SK-N-SH treated with all-trans-retinoic acid at 6 μM for 48 hours (cell line): ENCODE results near the gene TMEFF2.

Experiments
- ATAC-seq: fragments of 200-7000 bp; cut with Tn5 transposase; 3 replicates; pipeline ENCODE4 v1.9.1; 2020; ENCODE audit warnings: mild to moderate bottlenecking, moderate library complexity
- BACH2 ChIP-seq: fragments of 250-450 bp; sonication (Bioruptor Pico); IDR thresholded peaks from 2 replicates; pipeline ENCODE4 v1.9.0; 2021; ENCODE audit warnings: mild to moderate bottlenecking, borderline replicate concordance
- CSDC2 ChIP-seq: fragments of 250-450 bp; sonication (Bioruptor Pico); IDR thresholded peaks from 2 replicates; pipeline ENCODE4 v1.5.0; 2020; ENCODE audit warnings: mild to moderate bottlenecking, moderate library complexity
- ESRRG ChIP-seq: fragments of 250-450 bp; sonication (Bioruptor Pico); IDR thresholded peaks from 2 replicates; pipeline ENCODE4 v1.6.1; 2021; ENCODE audit warnings: mild to moderate bottlenecking
- GLIS3 ChIP-seq: fragments of 250-450 bp; sonication (Bioruptor Pico); IDR thresholded peaks from 2 replicates; pipeline ENCODE4 v1.5.0; 2020; ENCODE audit warnings: mild to moderate bottlenecking, moderate library complexity
- ISL1 ChIP-seq: fragments of 250-450 bp; sonication (Bioruptor Pico); IDR thresholded peaks from 2 replicates; pipeline ENCODE4 v2.1.2; 2022; ENCODE audit warnings: mild to moderate bottlenecking, moderate library complexity
- OSR1 ChIP-seq: fragments of 250-450 bp; sonication (Bioruptor Pico); IDR thresholded peaks from 2 replicates; pipeline ENCODE4 v1.8.0; 2022; ENCODE audit warnings: moderate library complexity, mild to moderate bottlenecking, inconsistent platforms
- PPARA ChIP-seq: fragments of 250-450 bp; sonication (Bioruptor Pico); IDR thresholded peaks from 2 replicates; pipeline ENCODE4 v1.5.0; 2020; ENCODE audit warnings: mild to moderate bottlenecking, borderline replicate concordance
- RARB ChIP-seq: fragments of 250-450 bp; sonication (Bioruptor Pico); IDR thresholded peaks from 2 replicates; pipeline ENCODE4 v1.8.0; 2021; ENCODE audit warnings: mild to moderate bottlenecking, moderate library complexity
- TCF4 ChIP-seq: fragments of 250-450 bp; sonication (Bioruptor Pico); IDR thresholded peaks from 2 replicates; pipeline ENCODE4 v1.8.0; 2021; ENCODE audit warnings: mild to moderate bottlenecking, moderate library complexity, borderline replicate concordance
- TOX ChIP-seq: fragments of 250-450 bp; sonication (Bioruptor Pico); IDR thresholded peaks from 2 replicates; pipeline ENCODE4 v1.8.0; 2021; ENCODE audit warnings: mild to moderate bottlenecking, moderate library complexity, borderline replicate concordance
- ZC3H10 ChIP-seq: fragments of 250-450 bp; sonication (Bioruptor Pico); IDR thresholded peaks from 2 replicates; pipeline ENCODE4 v1.5.1; 2021; ENCODE audit warnings: mild to moderate bottlenecking, moderate library complexity
- ZFP3 ChIP-seq: fragments of 250-450 bp; sonication (Bioruptor Pico); IDR thresholded peaks from 2 replicates; pipeline ENCODE4 v1.5.0; 2020; ENCODE audit warnings: mild to moderate bottlenecking, moderate library complexity
- ZFP30 ChIP-seq: fragments of 450-650 bp; formaldehyde crosslinking; IDR thresholded peaks from 2 replicates; pipeline ENCODE4 v1.5.0; 2022; ENCODE audit warnings: mild to moderate bottlenecking, moderate library complexity
- ZNF565 ChIP-seq: fragments of 450-650 bp; formaldehyde crosslinking; conservative IDR thresholded peaks from 2 replicates; pipeline ENCODE4 v1.5.0; 2020; ENCODE audit warnings: low read depth, mild to moderate bottlenecking, moderate library complexity
- ZNF8 ChIP-seq: fragments of 450-650 bp; formaldehyde crosslinking; IDR thresholded peaks from 2 replicates; pipeline ENCODE4 v1.5.0; 2020; ENCODE audit warnings: mild to moderate bottlenecking, moderate library complexity
- TF ChIP-seq, protein P1 (sequence below): fragments of 250-450 bp; sonication (Bioruptor Pico); IDR thresholded peaks from 2 replicates; pipeline ENCODE4 v1.5.1; 2021; ENCODE audit warnings: mild to moderate bottlenecking, moderate library complexity
- TF ChIP-seq, protein P2 (sequence below): fragments of 250-450 bp; sonication (Bioruptor Pico); IDR thresholded peaks from 2 replicates; pipeline ENCODE4 v1.8.0; 2021; ENCODE audit warnings: low read depth, mild to moderate bottlenecking, moderate library complexity, borderline replicate concordance
- TF ChIP-seq, protein P3 (sequence below): fragments of 250-450 bp; sonication (Bioruptor Pico); IDR thresholded peaks from 2 replicates; pipeline ENCODE4 v1.8.0; 2020; ENCODE audit warnings: mild to moderate bottlenecking, moderate library complexity, borderline replicate concordance
- TF ChIP-seq, protein P4 (sequence below): fragments of 250-450 bp; sonication (Bioruptor Pico); IDR thresholded peaks from 2 replicates; pipeline ENCODE4 v1.5.0; 2020; ENCODE audit warnings: mild to moderate bottlenecking, moderate library complexity
- TF ChIP-seq, protein P5 (sequence below): fragments of 250-450 bp; sonication (Bioruptor Pico); IDR thresholded peaks from 2 replicates; pipeline ENCODE4 v1.5.1; 2020; ENCODE audit warnings: low read depth, mild to moderate bottlenecking, moderate library complexity

TMEFF2 gene

DNA sequence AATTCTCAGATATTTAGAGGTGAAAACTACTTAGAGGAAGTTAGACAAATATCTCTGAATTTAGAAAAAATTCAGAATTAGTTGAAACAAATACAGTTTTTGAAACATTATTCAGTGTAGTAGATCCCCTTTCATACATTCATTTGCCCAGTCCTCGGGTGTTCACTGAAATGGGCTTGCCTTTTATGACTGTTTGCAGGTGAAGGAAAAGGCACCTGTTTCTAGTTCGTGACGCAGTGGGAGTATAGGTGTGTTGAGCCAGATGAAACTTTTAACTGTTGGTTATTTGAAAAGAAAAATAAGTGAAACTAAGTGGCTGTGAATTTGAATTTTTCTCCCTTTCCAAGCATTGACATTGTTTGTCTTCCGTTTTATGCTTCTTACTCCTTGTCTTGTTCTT is 28.9 kb downstream of the TMEFF2 start:
- TF ChIP-seq ZFP3 (no peak), ZNF565 (no peak), ZC3H10 (CRISPR knock-in tag) (no peak), ESRRG (CRISPR knock-in tag) (no peak), CSDC2 (CRISPR knock-in tag) (no peak), TOX (CRISPR knock-in tag) (no peak)
- TF ChIP-seq, protein P1, sequence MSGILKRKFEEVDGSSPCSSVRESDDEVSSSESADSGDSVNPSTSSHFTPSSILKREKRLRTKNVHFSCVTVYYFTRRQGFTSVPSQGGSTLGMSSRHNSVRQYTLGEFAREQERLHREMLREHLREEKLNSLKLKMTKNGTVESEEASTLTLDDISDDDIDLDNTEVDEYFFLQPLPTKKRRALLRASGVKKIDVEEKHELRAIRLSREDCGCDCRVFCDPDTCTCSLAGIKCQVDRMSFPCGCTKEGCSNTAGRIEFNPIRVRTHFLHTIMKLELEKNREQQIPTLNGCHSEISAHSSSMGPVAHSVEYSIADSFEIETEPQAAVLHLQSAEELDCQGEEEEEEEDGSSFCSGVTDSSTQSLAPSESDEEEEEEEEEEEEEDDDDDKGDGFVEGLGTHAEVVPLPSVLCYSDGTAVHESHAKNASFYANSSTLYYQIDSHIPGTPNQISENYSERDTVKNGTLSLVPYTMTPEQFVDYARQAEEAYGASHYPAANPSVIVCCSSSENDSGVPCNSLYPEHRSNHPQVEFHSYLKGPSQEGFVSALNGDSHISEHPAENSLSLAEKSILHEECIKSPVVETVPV (CRISPR knock-in tag): no peak
- ATAC-seq: no peak

DNA sequence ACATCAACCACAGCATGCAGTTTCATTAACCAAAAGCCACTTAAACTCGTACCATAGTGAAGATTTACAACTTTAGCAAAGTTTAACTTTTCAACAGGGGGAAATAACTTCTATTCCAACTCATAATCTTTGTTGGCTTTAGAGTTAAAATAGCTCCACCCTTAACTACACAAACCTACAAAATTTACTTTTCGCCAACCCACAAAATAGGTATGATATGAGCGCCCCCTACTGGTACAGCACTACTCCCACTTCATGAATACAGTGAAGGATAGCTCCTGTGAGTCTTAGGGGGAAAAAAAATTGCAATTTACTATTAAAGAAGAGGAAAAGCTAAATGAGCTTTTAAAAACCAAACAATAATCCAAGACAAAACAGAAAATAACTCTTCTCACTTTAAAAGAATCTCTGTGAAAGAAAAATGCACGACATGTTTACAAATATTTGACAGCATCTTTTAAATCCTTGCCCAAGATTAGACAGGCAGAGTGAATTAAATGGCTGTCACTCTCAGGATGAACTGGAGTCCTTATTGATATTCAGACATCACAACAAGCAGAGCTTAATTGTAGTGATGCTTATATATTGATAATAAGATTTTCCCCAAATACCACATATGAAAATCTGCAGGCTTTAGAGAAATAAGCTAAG is 32.2 kb downstream of the TMEFF2 start:
- peak; percentile 95 for ATAC-seq

DNA sequence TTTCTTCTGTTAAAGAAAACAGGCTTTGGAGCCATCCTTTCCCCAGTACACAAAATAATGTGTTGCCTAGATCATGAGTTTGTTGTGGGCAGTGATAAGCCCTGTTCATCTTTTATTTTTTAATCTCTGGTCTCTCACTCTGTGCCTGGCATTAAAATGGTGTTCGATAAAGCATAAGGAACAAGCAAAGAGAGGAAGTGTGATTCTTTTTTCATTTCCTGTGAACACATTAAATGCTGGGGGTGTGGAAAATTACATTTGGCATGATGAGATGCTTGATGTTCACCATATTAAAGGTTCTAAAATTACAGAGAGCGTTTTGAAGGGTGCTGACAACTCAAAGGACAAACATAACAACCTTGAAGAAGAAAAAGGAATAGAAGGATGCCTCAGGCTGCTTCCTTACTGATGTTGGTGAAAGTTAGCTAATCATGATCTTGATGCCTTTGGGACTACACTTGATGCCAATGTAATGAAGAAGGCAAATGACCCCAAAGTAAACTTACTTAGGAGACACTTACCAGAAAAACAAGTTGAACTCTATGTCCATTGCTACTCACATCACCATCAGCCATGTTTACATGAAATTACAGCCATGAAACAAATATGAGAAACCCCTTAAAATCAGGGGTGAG is 33.0 kb downstream of the TMEFF2 start:
- no peak for ATAC-seq
- TF ChIP-seq RARB (CRISPR knock-in tag): no peak
- TF ChIP-seq PPARA: no peak
- TF ChIP-seq ZFP30 (CRISPR knock-in tag): no peak
- TF ChIP-seq ZNF565: no peak
- TF ChIP-seq CSDC2 (CRISPR knock-in tag): no peak
- no peak for TF ChIP-seq ZNF8 (CRISPR knock-in tag)
- TF ChIP-seq, protein P2, sequence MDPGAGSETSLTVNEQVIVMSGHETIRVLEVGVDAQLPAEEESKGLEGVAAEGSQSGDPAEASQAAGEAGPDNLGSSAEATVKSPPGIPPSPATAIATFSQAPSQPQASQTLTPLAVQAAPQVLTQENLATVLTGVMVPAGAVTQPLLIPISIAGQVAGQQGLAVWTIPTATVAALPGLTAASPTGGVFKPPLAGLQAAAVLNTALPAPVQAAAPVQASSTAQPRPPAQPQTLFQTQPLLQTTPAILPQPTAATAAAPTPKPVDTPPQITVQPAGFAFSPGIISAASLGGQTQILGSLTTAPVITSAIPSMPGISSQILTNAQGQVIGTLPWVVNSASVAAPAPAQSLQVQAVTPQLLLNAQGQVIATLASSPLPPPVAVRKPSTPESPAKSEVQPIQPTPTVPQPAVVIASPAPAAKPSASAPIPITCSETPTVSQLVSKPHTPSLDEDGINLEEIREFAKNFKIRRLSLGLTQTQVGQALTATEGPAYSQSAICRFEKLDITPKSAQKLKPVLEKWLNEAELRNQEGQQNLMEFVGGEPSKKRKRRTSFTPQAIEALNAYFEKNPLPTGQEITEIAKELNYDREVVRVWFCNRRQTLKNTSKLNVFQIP (CRISPR knock-in tag): no peak
- no peak for TF ChIP-seq ISL1 (CRISPR knock-in tag)
- TF ChIP-seq TOX (CRISPR knock-in tag): no peak
- TF ChIP-seq TCF4 (CRISPR knock-in tag): no peak
- no peak for TF ChIP-seq GLIS3 (CRISPR knock-in tag)
- no peak for TF ChIP-seq OSR1 (CRISPR knock-in tag)
- TF ChIP-seq, protein P3, sequence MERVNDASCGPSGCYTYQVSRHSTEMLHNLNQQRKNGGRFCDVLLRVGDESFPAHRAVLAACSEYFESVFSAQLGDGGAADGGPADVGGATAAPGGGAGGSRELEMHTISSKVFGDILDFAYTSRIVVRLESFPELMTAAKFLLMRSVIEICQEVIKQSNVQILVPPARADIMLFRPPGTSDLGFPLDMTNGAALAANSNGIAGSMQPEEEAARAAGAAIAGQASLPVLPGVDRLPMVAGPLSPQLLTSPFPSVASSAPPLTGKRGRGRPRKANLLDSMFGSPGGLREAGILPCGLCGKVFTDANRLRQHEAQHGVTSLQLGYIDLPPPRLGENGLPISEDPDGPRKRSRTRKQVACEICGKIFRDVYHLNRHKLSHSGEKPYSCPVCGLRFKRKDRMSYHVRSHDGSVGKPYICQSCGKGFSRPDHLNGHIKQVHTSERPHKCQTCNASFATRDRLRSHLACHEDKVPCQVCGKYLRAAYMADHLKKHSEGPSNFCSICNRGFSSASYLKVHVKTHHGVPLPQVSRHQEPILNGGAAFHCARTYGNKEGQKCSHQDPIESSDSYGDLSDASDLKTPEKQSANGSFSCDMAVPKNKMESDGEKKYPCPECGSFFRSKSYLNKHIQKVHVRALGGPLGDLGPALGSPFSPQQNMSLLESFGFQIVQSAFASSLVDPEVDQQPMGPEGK: no peak
- TF ChIP-seq ZC3H10 (CRISPR knock-in tag): no peak
- TF ChIP-seq, protein P4, sequence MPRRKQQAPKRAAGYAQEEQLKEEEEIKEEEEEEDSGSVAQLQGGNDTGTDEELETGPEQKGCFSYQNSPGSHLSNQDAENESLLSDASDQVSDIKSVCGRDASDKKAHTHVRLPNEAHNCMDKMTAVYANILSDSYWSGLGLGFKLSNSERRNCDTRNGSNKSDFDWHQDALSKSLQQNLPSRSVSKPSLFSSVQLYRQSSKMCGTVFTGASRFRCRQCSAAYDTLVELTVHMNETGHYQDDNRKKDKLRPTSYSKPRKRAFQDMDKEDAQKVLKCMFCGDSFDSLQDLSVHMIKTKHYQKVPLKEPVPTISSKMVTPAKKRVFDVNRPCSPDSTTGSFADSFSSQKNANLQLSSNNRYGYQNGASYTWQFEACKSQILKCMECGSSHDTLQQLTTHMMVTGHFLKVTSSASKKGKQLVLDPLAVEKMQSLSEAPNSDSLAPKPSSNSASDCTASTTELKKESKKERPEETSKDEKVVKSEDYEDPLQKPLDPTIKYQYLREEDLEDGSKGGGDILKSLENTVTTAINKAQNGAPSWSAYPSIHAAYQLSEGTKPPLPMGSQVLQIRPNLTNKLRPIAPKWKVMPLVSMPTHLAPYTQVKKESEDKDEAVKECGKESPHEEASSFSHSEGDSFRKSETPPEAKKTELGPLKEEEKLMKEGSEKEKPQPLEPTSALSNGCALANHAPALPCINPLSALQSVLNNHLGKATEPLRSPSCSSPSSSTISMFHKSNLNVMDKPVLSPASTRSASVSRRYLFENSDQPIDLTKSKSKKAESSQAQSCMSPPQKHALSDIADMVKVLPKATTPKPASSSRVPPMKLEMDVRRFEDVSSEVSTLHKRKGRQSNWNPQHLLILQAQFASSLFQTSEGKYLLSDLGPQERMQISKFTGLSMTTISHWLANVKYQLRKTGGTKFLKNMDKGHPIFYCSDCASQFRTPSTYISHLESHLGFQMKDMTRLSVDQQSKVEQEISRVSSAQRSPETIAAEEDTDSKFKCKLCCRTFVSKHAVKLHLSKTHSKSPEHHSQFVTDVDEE (CRISPR knock-in tag): no peak
- TF ChIP-seq BACH2 (CRISPR knock-in tag): no peak
- TF ChIP-seq, protein P5, sequence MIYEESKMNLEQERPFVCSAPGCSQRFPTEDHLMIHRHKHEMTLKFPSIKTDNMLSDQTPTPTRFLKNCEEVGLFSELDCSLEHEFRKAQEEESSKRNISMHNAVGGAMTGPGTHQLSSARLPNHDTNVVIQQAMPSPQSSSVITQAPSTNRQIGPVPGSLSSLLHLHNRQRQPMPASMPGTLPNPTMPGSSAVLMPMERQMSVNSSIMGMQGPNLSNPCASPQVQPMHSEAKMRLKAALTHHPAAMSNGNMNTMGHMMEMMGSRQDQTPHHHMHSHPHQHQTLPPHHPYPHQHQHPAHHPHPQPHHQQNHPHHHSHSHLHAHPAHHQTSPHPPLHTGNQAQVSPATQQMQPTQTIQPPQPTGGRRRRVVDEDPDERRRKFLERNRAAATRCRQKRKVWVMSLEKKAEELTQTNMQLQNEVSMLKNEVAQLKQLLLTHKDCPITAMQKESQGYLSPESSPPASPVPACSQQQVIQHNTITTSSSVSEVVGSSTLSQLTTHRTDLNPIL: no peak
- TF ChIP-seq ZFP3: no peak
- TF ChIP-seq, all 23 proteins: peak for 0

More for the DNA sequence above, 32.2 kb downstream of the TMEFF2 start:
- TF ChIP-seq PPARA (no peak), TCF4 (CRISPR knock-in tag) (no peak)
- TF ChIP-seq, protein P4 (CRISPR knock-in tag): no peak
